Left lung (tissue), 10 donors: Measurements from ENCODE around the gene MED12L. TPM values are rescaled to one million over a fixed set of nuclear protein-coding genes. Genes with fewer than 3 reads are reported as not detected.

ENCODE experiments used
- ATAC-seq: fragments of 200-7000 bp; cut with Tn5 transposase; one replicate; pipeline ENCODE4 v1.9.1; 2020; ENCODE audit warnings: moderate library complexity
- DNase-seq, 4 donors: peaks; one replicate each; pipeline ENCODE4 v3.0.0-alpha.2; 2013 to 2020
- H3K27ac ChIP-seq, 2 donors: fragments of 200-600 bp; sonication (generic) in 1 of 2; one replicate each; pipeline versions ENCODE4 v1.5.0 to v1.8.0; 2020 to 2021
- H3K27me3 ChIP-seq, 2 donors: fragments of 200-600 bp; sonication (generic) in 1 of 2; one replicate each; pipeline versions ENCODE4 v1.5.0 to v1.8.0; 2020 to 2021
- H3K36me3 ChIP-seq, 2 donors: fragments of 200-600 bp; sonication (generic) in 1 of 2; one replicate each; pipeline versions ENCODE4 v1.5.0 to v1.8.0; 2020 to 2021
- H3K4me1 ChIP-seq, 2 donors: fragments of 200-600 bp; one replicate each; pipeline ENCODE4 v1.8.0; 2021
- H3K4me3 ChIP-seq, 2 donors: fragments of 200-600 bp; sonication (generic) in 1 of 2; one replicate each; pipeline versions ENCODE4 v1.5.0 to v1.8.0; 2020 to 2021; ENCODE audit warnings: mild to moderate bottlenecking in 1 of 2
- H3K9me3 ChIP-seq, 2 donors: fragments of 200-600 bp; sonication (generic) in 1 of 2; one replicate each; pipeline versions ENCODE4 v1.5.0 to v1.8.0; 2020 to 2021
- intact Hi-C, 2 donors: fragments of 100-400 bp; cut with DNase I; formaldehyde crosslinking; loops; one replicate each; pipeline versions ENCODE4 v1.11.2 to v1.14.2; 2022
- polyA plus RNA-seq, 6 donors: library from polyadenylated mRNA; unstranded; fragments of 120-200 nt; gene quantifications; one replicate each; pipeline ENCODE4 v1.2.1, GENCODE V29; 2013; ENCODE audit not compliant: insufficient read length in 6 of 6
- total RNA-seq, 2 donors: library from RNA; stranded (reverse); fragmentation: NEBNext Ultra II Directional; extraction: Animal tissue kit (Norgen Biotek cat#: 25700); gene quantifications; one replicate each; pipeline ENCODE4 v1.2.1, GENCODE V29; 2021
- TF ChIP-seq, protein P1 (sequence below), 2 donors: fragments of 200-600 bp; sonication (generic) in 1 of 2; IDR thresholded peaks; one replicate each; pipeline versions ENCODE4 v1.5.0 to v1.8.0; 2021; ENCODE audit warnings: antibody characterized with exemption in 2 of 2
- donor health status: DM: no; HTN: yes; CAD: no.
- donor health status: DM: no; HTN: no; CAD: no.

MED12L gene
- total and polyA plus RNA-seq, 8 donors, result 0.66 to 1.0 (median 0.77) TPM

DNA sequence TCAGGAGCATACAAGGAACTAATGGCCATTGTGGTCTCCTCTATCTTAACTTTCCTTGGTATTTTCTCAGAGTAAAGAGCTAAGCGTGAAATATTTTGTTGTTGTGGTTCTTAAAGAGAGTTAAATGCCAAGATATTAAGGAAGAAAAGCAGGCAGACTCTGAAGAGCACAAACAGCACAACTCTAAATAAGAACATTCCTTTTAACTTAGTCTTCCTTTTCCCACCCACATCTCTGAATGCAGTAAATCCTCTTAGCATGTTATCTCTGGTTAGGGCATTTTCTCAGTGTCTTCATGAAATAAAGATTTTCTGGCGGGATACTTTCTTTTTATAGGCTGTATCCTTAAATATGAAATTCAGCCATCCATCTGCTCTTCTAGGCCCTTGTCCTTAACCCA is 229.7 kb downstream of the MED12L start:
- ATAC-seq (no peak), DNase-seq (no peak)
- Histone ChIP-seq H3K36me3 (no peaks in the 10 kb centered on the region), H3K4me1 (peaks cover 0 to 19% of the 10 kb centered on the region in 2 donors), H3K27ac (no peak overlapping the region), H3K4me3 (no peak overlapping the region), H3K9me3 (no peaks in the 10 kb centered on the region), H3K27me3 (no peaks in the 10 kb centered on the region)
- intact Hi-C loops, result no loop called here
- TF ChIP-seq, protein P1, sequence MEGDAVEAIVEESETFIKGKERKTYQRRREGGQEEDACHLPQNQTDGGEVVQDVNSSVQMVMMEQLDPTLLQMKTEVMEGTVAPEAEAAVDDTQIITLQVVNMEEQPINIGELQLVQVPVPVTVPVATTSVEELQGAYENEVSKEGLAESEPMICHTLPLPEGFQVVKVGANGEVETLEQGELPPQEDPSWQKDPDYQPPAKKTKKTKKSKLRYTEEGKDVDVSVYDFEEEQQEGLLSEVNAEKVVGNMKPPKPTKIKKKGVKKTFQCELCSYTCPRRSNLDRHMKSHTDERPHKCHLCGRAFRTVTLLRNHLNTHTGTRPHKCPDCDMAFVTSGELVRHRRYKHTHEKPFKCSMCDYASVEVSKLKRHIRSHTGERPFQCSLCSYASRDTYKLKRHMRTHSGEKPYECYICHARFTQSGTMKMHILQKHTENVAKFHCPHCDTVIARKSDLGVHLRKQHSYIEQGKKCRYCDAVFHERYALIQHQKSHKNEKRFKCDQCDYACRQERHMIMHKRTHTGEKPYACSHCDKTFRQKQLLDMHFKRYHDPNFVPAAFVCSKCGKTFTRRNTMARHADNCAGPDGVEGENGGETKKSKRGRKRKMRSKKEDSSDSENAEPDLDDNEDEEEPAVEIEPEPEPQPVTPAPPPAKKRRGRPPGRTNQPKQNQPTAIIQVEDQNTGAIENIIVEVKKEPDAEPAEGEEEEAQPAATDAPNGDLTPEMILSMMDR (IDR thresholded peaks at IDR 0.05), result no peak

DNA sequence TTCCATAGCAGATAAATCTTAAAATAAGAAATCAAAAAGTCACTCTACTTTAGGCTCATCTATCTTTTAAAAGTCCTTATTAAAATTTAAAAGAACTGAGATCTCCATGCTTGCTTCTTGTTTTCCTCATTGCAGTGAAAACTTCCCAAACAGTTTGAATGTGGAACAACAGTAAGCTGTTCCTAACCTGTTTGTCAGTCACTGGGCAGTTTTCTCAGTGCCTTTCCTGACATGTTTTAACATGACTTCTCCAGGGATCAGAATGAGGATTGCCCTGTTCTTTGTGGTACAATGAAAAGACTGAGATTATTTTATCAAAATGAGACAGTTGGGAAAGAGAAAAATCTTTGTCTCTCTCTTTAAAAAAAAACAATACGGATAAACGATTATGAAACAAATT is 230.4 kb downstream of the MED12L start:
- no peak overlapping the region for H3K27ac ChIP-seq
- TF ChIP-seq, protein P1 (IDR thresholded peaks at IDR 0.05), result no peak
- no peaks in the 10 kb centered on the region for H3K9me3 ChIP-seq
- DNase-seq (no peak), ATAC-seq (no peak)
- intact Hi-C loops, result no loop called here
- no peak overlapping the region for H3K4me3 ChIP-seq
- H3K36me3 ChIP-seq, result no peaks in the 10 kb centered on the region
- no peaks in the 10 kb centered on the region for H3K27me3 ChIP-seq
- peaks cover 0 to 26% of the 10 kb centered on the region in 2 donors for H3K4me1 ChIP-seq

DNA sequence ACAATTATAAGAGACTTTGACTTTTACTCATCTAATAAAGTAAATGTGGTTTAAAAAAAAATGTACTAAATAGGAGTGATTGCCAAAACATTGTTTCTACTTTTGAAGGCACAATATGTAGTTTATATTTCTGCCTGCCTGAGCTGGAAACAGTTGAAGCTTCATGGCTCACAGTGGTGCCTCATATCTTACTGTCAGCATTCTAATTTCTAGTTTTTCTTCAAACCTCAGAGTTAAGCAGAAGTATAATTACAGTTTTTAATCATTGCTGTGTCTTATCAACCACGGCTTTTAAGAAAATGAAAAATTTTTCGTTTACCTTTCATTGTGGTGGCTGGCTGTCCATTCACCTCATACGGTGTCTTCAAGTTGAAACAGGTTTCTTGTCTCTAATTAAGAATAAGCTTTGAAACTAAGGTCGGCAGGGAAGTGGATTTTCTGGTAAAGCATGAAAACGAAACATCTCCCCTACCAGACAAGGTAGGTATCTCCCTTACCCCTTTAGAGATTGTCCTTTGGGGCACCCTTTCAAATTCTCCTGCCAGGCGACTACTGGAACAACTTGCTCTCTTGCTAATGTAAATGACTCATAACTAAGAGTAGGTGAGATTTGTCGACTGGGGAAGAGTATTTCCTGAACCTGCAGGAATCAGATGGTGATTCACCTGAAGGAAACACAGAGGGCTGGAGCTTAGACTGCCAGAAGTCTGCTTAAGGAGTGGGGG is 231.0 kb downstream of the MED12L start, which contains the start of gene GPR87:
Gene GPR87 (minus strand): TSS at position 554 of the 725 bp plus-strand sequence. CDS start 16,720 bp downstream, outside the sequence.
- peak; percentile 38 for ATAC-seq

DNA sequence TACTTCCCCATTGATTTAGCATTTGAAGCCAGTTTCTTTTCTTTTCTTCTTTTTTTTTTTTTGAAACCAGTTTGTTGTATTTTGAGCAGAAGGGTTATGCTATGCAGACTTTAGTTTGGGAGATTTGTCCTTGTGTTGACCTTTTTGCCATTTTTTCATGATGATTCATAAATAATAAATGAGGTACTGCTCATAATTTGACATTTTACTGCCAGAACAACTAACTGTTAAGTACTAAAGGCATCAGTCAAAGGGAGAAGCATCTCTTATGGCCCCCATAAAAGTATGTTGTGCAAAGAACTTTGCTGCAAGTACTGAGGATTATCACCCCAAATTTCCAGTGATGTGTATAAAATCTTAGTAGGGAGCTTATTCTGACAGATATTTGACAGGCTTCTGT is 232.8 kb downstream of the MED12L start:
- Histone ChIP-seq H3K27me3 (no peaks in the 10 kb centered on the region), H3K4me3 (no peak overlapping the region), H3K4me1 (peaks cover 0 to 39% of the 10 kb centered on the region in 2 donors), H3K9me3 (no peaks in the 10 kb centered on the region), H3K36me3 (no peaks in the 10 kb centered on the region), H3K27ac (peak overlapping the region in 1 of 2 donors; percentile 82)
- DNase-seq (no peak), ATAC-seq (no peak)
- TF ChIP-seq, protein P1 (IDR thresholded peaks at IDR 0.05), result no peak
- intact Hi-C loops, result no loop called here

More for the DNA sequence above, 231.0 kb downstream of the MED12L start, which contains the start of gene GPR87:
- TF ChIP-seq, protein P1 (IDR thresholded peaks at IDR 0.05), result no peak
- H3K27ac ChIP-seq, result no peak within 1 kb of the TSS
- H3K36me3 ChIP-seq, result no peaks in the 10 kb centered on the region
- H3K4me3 ChIP-seq, result no peak within 1 kb of the TSS
- DNase-seq, result no peak
- H3K9me3 ChIP-seq, result no peaks in the 10 kb centered on the region
- peaks cover 0 to 27% of the 10 kb centered on the region in 2 donors for H3K4me1 ChIP-seq
- no peaks in the 10 kb centered on the region for H3K27me3 ChIP-seq
- intact Hi-C loops, result no loop called here

DNA sequence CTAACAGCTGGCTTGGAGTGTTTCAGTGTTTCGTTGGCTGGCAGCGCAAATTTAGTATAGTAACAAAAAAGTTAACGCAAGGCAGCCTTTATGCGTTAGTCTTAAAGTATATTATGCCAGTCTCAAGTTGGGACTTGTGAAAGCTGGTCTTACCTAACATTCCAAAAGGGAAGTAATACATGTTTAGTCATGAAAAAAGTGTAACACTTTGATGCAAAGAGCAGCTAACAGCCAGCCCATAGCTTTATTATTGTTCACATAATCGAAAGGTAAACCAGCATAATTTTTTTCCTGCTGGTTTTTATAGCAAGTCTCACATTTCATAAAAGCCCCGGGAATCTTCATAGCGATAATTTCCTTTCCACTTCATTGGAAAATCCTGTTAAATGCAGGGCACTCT is 233.5 kb downstream of the MED12L start:
- Histone ChIP-seq H3K36me3 (no peaks in the 10 kb centered on the region), H3K27ac (peak overlapping the region in 1 of 2 donors; percentile 82), H3K4me3 (no peak overlapping the region), H3K4me1 (peaks cover 0 to 39% of the 10 kb centered on the region in 2 donors), H3K27me3 (no peaks in the 10 kb centered on the region), H3K9me3 (no peaks in the 10 kb centered on the region)
- TF ChIP-seq, protein P1 (IDR thresholded peaks at IDR 0.05), result no peak
- intact Hi-C loops, result no loop called here
- DNase-seq (no peak), ATAC-seq (peak; percentile 27)
